Stromal cell of bone marrow (primary cell): ENCODE results near the gene FRRS1L.

Source experiments
- DNase-seq: peaks from one replicate; pipeline ENCODE4 v3.0.0-alpha.2; 2012; ENCODE audit warnings: low read depth

The FRRS1L gene

GRCh38 chr9:109101810-109102209, 65.2 kb downstream of the FRRS1L start:
- no peak for DNase-seq

- no peak for DNase-seq
Observed at GRCh38 chr9:109101202-109101595, 65.8 kb downstream of the FRRS1L start.

DNA sequence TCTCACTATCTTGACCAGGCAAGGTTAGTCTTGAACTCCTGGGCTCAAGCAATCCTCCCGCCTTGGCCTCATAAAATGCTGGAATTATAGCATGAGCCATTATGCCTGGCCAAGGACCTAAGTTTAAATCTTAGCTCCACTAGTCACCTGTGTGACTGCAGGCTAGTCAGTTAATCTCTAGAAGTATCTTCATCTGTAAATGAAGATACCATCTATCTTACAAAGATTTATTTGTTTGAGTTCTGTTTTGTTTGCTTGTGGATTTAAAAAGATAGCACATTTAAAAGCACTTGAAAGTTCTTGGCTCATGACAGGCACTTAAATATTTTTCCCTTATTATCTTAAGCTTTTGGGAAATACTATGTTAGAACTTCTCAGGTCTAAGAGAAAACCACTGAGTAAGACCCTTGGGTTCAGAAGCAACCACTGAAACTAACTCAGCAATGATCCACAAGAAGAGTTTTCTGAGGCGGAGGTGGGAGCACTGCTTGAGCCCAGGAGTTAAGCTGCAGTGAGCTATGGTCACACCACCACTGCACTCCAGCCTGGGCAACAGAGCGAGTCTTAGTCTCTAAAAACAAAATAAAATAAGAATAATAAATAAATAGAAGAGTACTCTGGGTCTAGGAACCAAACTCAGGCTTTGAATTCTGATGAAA, 66.4 kb downstream of the FRRS1L start:
- no peak for DNase-seq

- DNase-seq, result no peak
Observed at GRCh38 chr9:109098960-109099308, 68.1 kb downstream of the FRRS1L start.

GRCh38 chr9:109098171-109098959, 68.7 kb downstream of the FRRS1L start:
- peak; percentile 50 for DNase-seq

GRCh38 chr9:109097146-109097545, 69.9 kb downstream of the FRRS1L start:
- DNase-seq, result no peak

DNA sequence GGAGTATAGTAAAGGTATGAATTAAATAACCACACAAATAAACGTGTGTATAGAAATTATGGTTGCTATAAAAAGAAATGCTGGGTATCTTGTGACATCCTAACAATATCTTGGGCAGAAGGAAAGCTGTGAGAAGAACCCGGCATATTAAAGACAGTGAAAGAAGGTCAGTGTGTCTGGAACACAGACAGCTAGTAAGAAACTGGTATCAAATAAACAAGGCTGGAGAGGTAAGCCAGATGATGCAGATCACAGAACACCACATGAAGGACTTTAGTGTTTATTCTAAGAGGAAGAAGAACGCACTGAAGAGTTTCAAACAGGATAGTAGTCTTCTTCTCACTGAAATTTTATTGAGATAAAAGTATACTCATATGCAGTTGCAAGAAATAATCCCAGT, 71.7 kb downstream of the FRRS1L start:
- DNase-seq, result no peak

DNA sequence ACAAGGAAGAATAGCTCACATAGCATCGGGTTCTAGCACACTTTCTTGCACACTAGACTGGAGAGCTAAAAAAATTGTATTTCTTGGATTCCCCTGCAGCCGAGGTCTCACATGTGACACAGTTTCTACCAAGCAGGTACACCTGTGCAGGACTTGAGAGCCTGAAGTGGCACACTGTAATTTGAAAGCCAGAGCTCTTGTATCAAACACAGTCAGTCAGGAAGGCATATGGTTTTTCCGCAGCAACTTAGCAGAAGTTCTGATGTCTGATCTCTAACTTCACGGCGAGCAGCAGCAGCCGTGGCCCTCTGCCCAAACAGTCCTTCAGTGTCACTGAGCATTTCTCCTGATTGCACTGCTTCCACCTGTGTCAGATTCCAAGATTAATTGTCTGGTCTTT, 72.8 kb downstream of the FRRS1L start:
- no peak for DNase-seq

- no peak for DNase-seq
Observed at GRCh38 chr9:109092587-109092986, 74.5 kb downstream of the FRRS1L start.

DNA sequence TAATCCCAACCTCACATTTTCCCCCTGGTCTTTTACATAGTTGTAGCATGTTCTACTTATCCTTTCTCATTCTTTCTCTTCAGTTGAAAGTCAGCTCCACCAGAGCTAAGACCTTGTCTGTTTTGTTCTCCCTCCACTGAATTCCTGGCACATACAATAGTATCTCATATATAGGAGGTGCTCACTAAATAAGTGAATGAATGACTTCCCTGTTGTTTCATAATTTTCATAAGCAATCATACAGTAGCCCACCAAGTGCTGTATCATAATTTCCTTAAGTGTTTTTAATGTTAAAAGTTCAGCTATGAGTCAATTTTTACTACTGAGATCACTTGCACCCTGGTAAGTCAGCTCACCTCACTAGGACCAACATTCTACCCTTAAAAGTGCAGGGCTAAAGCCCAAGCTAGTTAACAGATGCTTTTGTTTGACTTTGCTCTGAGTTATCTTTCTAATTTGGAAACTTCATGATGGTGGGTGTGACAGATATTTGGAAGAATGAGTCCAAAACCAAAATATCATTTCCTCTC, 74.9 kb downstream of the FRRS1L start:
- DNase-seq, result no peak

DNA sequence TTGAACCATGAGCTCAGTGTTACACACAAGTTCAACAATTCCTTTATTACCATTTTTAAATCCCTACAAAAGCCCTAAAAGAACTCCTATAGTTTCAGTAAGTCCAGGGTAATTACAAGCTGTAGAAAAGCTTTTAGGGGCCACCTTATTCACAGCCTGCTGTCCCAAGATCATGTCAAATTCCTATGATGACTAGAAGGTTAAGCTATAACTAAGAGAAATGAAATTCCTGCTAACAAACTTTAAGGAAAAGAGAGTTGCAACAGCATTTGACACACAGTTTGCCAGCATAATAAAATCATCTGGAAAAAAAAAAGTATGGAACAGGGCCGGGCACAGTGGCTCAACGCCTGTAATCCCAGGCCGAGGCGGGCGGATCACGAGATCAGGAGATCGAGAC, 78.8 kb downstream of the FRRS1L start:
- DNase-seq, result no peak

DNA sequence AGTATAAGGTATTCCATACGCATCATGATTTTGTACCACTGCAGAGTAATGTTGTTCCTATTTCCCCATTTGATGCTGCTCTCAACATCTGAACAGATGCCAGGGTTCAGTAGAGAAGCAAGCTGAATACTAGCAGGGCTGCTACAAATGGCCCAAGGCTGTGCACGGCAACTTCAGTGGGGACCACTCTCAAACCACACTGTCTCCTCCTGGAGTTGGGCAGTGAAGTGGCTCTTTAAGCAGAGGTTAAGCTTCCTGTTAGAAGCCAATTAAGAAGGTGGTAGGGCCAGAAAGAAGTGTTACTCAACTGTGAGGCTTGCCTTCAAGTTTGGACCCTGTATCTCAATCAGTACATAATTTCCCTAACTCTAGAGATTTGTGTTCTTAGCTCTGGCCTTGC, 79.3 kb downstream of the FRRS1L start:
- no peak for DNase-seq

DNA sequence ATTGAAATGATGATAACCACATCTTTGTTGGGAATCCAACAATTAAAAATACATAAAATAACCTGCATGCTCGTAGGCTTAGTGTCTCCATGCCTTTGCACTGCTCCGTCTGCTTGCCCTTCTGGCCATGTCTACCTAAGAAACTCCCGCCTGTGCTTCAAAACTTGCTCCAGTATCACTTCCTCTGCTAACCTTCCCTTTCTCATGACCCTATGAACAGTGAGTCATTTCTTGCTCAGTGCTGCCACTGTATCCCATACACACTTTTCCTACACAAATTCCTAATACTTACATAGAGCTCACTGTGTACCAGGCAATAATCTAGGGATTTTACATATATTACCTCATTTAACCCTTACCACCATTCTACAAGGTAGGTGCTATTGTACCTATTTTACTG, 80.8 kb downstream of the FRRS1L start:
- no peak for DNase-seq

GRCh38 chr9:109085510-109085909, 81.5 kb downstream of the FRRS1L start:
- DNase-seq, result no peak

DNA sequence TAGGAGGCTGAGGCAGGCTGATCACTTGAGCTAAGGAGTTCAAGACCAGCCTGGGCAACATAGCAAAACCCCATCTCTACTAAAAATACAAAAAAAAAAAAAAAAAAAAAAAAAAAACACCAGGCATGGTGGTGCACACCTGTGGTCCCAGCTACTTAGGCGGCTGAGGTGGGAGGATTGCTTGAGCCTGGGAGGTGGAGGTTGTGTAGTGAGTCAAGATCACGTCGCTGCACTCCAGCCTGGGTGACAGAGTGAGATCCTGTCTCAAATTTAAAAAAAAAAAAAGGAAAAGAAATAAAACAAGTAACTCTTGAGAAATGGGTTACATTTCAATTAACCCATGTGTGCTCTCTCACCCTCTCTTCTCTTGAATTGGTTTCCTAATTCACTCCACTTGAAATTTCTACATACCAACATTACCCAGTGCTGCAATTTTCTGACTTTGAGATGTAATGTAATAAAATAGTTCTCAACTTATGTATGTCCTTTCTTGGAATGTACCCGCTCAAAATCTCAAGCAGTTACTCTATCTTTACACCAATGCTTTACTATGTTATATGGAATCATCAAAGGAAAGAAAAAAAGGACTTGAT, 83.1 kb downstream of the FRRS1L start:
- no peak for DNase-seq

- DNase-seq, result no peak
Observed at GRCh38 chr9:109083141-109083540, 83.9 kb downstream of the FRRS1L start.

DNA sequence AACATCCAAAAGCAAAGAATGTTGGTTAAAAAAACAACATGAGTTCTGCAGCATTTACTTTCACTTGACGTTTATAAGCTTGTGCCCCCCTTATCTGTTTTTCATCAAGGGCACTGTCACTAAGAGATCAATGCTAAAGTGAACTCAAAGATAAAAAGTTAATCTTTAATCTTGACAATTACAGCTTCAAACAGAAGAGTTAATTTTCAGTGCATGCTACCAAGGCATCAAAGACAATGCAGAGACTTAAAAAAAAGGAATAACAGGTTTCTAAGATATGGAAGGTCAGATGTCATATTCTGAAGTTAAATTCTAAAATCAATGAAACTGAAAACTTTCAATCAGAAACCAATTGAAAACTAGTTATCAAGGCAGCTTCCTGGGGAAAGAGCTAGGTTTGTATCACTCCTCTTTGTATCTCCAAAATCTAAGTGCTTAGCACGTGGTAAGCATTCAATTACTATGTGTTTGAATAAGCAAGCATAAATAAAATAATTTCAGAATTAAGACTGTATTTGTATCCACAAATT, 84.9 kb downstream of the FRRS1L start:
- DNase-seq, result no peak
